OCI-LY1 (cell line): ENCODE results near the gene ITGA6.

Experiments
- H2AFZ ChIP-seq: fragments of 200-600 bp; sonication (generic), shearing (Covaris generic); 2 replicates; pipeline ENCODE4 v1.6.0; 2014; ENCODE audit warnings: antibody characterized with exemption, mild to moderate bottlenecking, low read length
- H3F3A ChIP-seq: fragments of 200-600 bp; sonication (generic), shearing (Covaris generic); 2 replicates; pipeline ENCODE4 v1.6.0; 2014; ENCODE audit warnings: mild to moderate bottlenecking, antibody characterized with exemption, low read length, moderate library complexity; ENCODE audit not compliant: insufficient read depth
- H3K27ac ChIP-seq: fragments of 200-600 bp; sonication (generic); 2 replicates; pipeline ENCODE4 v1.5.1; 2014; ENCODE audit warnings: low read length, mixed run types, mild to moderate bottlenecking, low read depth; ENCODE audit not compliant: poor library complexity, severe bottlenecking
- H3K27me3 ChIP-seq: fragments of 200-600 bp; sonication (generic); 2 replicates; pipeline ENCODE4 v1.6.0; 2014; ENCODE audit warnings: antibody characterized with exemption, mild to moderate bottlenecking, low read length, moderate library complexity; ENCODE audit not compliant: insufficient read depth
- H3K36me3 ChIP-seq: fragments of 200-600 bp; sonication (generic); 2 replicates; pipeline ENCODE4 v1.6.1; 2014; ENCODE audit warnings: mild to moderate bottlenecking, antibody characterized with exemption, low read length, moderate library complexity, mixed read lengths; ENCODE audit not compliant: insufficient read depth
- H3K4me1 ChIP-seq: fragments of 200-600 bp; sonication (generic); 2 replicates; pipeline ENCODE4 v1.5.1; 2014; ENCODE audit warnings: mild to moderate bottlenecking, low read length, moderate library complexity; ENCODE audit not compliant: insufficient read depth, severe bottlenecking
- H3K4me2 ChIP-seq: fragments of 200-600 bp; sonication (generic), shearing (Covaris generic); 2 replicates; pipeline ENCODE4 v1.6.1; 2014; ENCODE audit warnings: low read length
- H3K4me3 ChIP-seq: fragments of 200-600 bp; sonication (generic); 2 replicates; pipeline ENCODE4 v1.5.1; 2014; ENCODE audit warnings: low read length, low read depth, mild to moderate bottlenecking, mixed read lengths; ENCODE audit not compliant: poor library complexity, severe bottlenecking
- H3K79me2 ChIP-seq: fragments of 200-600 bp; shearing (Covaris generic); 2 replicates; pipeline ENCODE4 v1.6.1; 2016; ENCODE audit warnings: mixed run types, low read length, mixed read lengths; ENCODE audit not compliant: insufficient read depth
- H3K9ac ChIP-seq: fragments of 200-600 bp; sonication (generic), shearing (Covaris generic); 2 replicates; pipeline ENCODE4 v1.6.1; 2014; ENCODE audit warnings: mild to moderate bottlenecking, low read length, mixed read lengths
- H3K9me2 ChIP-seq: fragments of 200-600 bp; sonication (generic), shearing (Covaris generic); 2 replicates; pipeline ENCODE4 v1.6.1; 2014; ENCODE audit warnings: low read depth, mild to moderate bottlenecking, low read length, mixed read lengths
- H3K9me3 ChIP-seq: fragments of 200-600 bp; shearing (Covaris generic); 2 replicates; pipeline ENCODE4 v1.6.1; 2014; ENCODE audit warnings: low read length, mixed read lengths
- H4K20me1 ChIP-seq: fragments of 200-600 bp; sonication (generic), shearing (Covaris generic); 2 replicates; pipeline ENCODE4 v1.6.0; 2016; ENCODE audit warnings: mild to moderate bottlenecking, low read length; ENCODE audit not compliant: insufficient read depth
- EZH2 ChIP-seq: fragments of 200-600 bp; sonication (generic), shearing (Covaris generic); IDR thresholded peaks from 2 replicates; pipeline ENCODE4 v1.8.0; 2017; ENCODE audit warnings: borderline replicate concordance, mixed run types, mild to moderate bottlenecking, antibody characterized with exemption, low read length, moderate library complexity, mixed read lengths
- TF ChIP-seq, protein P1 (sequence below): fragments of 200-600 bp; sonication (generic), shearing (Covaris generic); IDR thresholded peaks from 2 replicates; pipeline ENCODE4 v1.5.1; 2017; ENCODE audit warnings: mild to moderate bottlenecking, antibody characterized with exemption, low read length, moderate library complexity, mixed read lengths

ITGA6 gene

DNA sequence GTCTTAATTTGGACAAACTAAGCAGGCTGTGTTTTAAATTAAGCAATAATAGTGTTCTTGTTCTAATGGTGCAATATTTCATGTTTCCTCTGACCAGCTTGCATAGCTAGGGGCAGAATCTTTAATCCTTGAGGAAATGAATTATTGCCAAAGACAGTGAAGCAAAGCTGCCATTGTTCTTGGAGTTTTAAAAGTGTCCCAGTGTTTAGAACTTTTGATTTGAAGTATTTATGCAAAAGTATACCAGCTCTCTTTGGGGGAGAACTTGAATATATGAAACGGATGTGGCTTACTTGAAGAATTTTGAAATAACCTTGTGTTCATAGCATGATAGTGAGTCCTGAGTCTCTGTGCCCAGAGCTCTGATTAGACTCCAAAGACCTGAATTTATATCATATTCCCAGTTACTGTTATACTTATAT lies 33.4 kb downstream of the ITGA6 start:
- no peak overlapping the region for H3K27ac ChIP-seq
- H3K9ac ChIP-seq, result no peak overlapping the region

DNA sequence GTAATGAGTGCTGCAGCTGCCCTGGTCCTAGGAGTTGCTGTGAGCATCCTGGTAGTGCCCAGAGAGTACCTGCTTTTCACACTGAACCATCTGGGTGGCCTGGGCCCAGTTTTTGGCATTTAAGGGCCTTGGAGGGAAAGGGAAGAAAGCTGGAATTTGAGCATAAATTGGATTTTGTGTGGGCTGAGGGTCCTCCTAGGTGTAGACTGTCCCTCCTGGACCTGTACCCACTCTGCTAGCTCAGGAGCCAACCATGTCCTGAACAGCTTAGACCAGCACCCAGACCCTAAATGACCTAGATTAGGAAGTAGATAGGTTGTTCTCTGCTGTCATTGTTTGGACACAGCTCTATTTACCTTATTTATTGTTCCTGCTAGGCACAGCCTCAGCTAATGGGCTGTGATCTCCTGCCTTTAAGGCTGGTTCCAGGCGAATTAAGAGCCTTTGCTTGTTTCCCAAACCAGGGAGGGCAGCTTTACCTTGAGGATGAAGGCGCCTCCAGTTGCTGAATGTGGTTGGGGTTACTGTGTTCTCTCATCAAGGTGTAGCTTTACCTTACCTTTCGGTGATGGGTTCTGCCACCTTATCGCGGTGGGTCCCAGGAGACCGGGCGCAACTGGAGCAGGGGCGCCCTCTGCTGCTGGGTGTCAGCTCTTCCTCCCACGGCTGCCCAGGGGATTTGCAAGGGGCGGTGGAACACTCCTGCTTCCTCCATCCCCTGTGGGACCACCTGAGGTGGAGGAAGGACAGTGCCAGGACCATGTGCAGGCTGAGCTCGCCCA lies 34.4 kb downstream of the ITGA6 start:
- Histone ChIP-seq H3K9me3 (no peaks in the 10 kb centered on the region), H3K36me3 (no peaks in the 10 kb centered on the region), H2AFZ (no peak overlapping the region), H3K27me3 (no peaks in the 10 kb centered on the region), H3K9me2 (no peaks in the 10 kb centered on the region), H3F3A (no peaks in the 10 kb centered on the region), H3K4me1 (peaks cover 17% of the 10 kb centered on the region), H3K27ac (no peak overlapping the region), H4K20me1 (no peaks in the 10 kb centered on the region), H3K79me2 (no peaks in the 10 kb centered on the region), H3K4me2 (peak overlapping the region; percentile 7; the same call in 1 of the 2 replicates), H3K9ac (no peak overlapping the region), H3K4me3 (no peak overlapping the region)
- no peak for TF ChIP-seq EZH2
- TF ChIP-seq, protein P1, sequence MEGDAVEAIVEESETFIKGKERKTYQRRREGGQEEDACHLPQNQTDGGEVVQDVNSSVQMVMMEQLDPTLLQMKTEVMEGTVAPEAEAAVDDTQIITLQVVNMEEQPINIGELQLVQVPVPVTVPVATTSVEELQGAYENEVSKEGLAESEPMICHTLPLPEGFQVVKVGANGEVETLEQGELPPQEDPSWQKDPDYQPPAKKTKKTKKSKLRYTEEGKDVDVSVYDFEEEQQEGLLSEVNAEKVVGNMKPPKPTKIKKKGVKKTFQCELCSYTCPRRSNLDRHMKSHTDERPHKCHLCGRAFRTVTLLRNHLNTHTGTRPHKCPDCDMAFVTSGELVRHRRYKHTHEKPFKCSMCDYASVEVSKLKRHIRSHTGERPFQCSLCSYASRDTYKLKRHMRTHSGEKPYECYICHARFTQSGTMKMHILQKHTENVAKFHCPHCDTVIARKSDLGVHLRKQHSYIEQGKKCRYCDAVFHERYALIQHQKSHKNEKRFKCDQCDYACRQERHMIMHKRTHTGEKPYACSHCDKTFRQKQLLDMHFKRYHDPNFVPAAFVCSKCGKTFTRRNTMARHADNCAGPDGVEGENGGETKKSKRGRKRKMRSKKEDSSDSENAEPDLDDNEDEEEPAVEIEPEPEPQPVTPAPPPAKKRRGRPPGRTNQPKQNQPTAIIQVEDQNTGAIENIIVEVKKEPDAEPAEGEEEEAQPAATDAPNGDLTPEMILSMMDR, result peak; percentile 93

More for the DNA sequence above, 33.4 kb downstream of the ITGA6 start:
- Histone ChIP-seq H3K4me3 (no peak overlapping the region), H3K36me3 (no peaks in the 10 kb centered on the region), H3K4me2 (no peak overlapping the region), H3K79me2 (no peaks in the 10 kb centered on the region), H4K20me1 (no peaks in the 10 kb centered on the region), H3F3A (no peaks in the 10 kb centered on the region), H3K9me2 (no peaks in the 10 kb centered on the region), H3K4me1 (peaks cover 17% of the 10 kb centered on the region), H3K27me3 (no peaks in the 10 kb centered on the region), H3K9me3 (no peaks in the 10 kb centered on the region), H2AFZ (no peak overlapping the region)
- TF ChIP-seq, protein P1, result no peak
- TF ChIP-seq EZH2, result no peak

DNA sequence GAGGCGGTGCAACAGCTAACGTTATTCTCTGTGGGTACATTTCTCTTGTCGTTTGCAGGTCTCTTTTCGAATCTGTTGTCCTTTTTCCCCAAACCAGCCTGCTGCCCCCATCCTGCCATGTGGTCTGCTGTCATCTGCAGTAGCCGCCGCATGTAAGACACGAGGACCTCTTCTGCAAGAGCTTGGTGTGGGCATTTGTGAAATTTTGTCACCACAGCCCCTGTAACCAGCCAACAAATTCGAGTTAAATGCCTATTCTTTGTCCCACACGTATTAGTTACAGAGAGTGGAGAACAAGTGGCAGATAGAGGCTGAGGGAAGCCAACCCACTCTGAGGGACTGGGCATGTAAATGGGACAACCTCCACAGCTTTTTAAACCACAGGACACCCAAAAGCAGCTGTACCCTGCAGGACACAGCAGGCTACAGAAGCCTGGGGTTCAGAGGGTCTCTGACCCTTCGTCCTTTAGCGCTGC lies 35.0 kb downstream of the ITGA6 start:
- no peaks in the 10 kb centered on the region for H3K9me2 ChIP-seq
- peak overlapping the region; percentile 7; the same call in 1 of the 2 replicates for H3K4me2 ChIP-seq
- H3K4me1 ChIP-seq, result peaks cover 17% of the 10 kb centered on the region
- H3K27ac ChIP-seq, result no peak overlapping the region
- no peaks in the 10 kb centered on the region for H3K79me2 ChIP-seq
- TF ChIP-seq EZH2, result no peak
- TF ChIP-seq, protein P1, result no peak; the same call in none of the 2 replicates
- no peaks in the 10 kb centered on the region for H4K20me1 ChIP-seq
- no peaks in the 10 kb centered on the region for H3K36me3 ChIP-seq
- no peak overlapping the region for H3K9ac ChIP-seq
- H3K9me3 ChIP-seq, result no peaks in the 10 kb centered on the region
- H3K4me3 ChIP-seq, result no peak overlapping the region
- no peak overlapping the region for H2AFZ ChIP-seq
- H3F3A ChIP-seq, result no peaks in the 10 kb centered on the region
- H3K27me3 ChIP-seq, result no peaks in the 10 kb centered on the region
